Activated gamma-delta T cell treated with Interleukin-2 at 50 U/mL for 16 hours (primary cell): Measurements from ENCODE around the gene PSMA6.
"Not testable (repeated sequence)": the region's sequence is repeated elsewhere in the genome, so short reads cannot be mapped to it uniquely, and the experiment has no call there.

Experiments
- DNase-seq: peaks from one replicate; pipeline ENCODE4 v3.0.0-alpha.2; 2020

PSMA6 gene

DNA sequence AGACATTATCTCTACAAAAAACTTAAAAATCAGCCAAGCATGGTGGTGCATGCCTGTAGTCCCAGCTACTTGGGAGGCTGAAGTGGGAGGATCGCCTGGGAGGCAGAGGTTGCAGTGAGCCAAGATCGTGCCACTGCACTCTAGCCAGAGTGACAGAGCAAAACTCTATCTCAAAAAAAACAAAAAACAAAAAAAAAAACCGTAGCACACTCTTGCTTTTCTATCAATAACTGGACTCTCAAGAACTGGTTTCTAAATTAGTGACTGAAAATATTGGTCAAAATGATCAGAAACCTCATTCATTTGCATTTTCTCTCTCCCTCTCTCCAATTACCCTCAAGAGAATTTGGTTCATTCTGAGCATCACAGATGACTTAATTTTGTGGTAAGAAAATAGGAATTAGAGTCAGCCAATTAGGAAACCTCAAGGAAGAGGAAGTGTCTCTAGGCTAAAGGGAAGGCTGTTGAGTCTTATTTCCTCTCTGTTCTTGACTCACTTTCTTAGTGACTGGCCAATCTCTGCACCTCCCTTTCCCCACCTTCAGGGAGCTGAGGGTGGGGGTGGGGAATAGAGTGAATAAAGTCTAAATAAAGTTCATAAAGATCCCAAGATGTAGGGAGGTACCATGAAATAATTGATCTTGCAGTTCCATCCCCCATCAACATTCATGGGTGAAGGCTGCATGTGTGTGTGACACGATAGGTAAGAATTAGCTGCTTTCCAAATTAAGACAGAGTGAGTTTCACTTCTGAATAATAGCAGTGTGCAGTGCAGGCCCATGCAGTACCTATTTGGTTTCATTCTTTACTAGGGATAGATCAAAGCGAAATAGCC is 6.8 kb upstream of the PSMA6 start:
- DNase-seq: no peak

DNA sequence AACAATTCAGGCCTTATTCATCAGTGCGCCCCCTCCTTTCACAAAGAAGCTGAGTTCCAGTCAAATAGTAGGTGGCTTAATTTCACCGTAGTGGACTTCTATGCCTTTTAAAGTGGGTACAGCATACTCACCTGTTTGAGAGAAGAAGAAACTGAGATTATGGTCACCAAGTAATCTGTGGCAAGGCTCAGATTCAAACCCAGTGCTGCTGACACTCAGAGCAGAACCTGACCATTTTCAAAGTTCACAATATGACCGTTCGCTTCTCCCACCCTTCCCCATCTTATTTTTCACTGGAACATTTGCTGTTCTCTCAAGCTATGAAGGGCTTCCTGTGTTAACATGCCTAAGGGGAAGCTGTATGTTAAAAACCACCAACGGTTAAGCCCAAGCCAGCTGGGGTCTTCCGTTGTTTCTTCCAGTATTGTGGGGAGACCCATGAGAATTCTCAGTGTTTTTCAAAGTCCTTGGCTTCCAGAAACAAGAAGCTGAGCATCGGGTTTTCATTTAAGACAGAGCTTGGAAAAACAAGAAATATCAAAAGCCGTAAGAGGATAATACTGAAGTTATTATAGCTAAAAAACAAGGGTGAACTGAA is 6.1 kb upstream of the PSMA6 start:
- DNase-seq: no peak

DNA sequence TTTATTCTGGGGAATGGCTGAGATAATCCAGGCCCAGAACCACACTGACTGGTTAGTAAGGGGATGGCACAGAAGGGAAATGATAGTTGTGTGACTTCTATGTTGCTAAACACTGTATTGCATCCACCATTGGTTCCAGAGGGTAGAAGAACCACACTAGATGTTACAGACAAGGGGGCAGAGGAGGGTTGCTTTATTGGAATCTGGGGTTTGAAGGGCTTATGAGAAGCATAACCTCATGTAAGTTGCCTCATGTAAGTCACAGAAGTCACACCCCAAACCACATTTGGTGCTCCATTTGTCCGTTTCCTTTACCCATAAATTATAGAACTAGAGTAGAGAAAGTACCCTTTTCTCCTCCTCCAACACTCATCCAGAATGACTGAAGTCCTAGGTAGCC is 5.5 kb upstream of the PSMA6 start:
- DNase-seq: no peak

DNA sequence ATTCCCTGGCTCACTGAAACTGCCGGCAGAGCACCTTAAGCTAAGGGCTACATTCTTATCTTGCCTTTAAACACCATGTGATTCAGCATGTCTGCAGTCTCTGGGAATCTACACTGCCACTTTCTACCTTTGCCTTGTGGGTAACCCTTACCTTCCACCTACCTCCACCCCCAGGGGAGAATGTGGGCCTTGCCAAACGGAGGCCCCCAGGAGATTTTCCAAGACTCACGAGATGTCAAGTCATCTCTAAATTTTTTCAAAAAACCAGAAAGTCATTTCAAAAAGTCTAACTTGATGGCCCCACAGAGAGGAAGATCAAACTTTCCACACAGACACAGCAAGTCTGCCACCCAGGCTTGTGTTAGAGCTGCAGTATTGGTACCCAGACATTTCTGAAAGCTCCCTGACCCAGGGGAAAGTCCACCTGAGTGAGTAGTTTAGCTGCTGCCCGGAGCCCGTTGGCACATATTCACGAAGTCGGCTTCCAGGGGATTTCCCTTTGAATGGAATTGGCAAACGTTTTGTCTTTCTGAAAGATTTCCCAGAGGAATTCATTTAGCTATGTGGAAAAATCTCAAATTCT is 4.7 kb upstream of the PSMA6 start:
- DNase-seq: no peak

DNA sequence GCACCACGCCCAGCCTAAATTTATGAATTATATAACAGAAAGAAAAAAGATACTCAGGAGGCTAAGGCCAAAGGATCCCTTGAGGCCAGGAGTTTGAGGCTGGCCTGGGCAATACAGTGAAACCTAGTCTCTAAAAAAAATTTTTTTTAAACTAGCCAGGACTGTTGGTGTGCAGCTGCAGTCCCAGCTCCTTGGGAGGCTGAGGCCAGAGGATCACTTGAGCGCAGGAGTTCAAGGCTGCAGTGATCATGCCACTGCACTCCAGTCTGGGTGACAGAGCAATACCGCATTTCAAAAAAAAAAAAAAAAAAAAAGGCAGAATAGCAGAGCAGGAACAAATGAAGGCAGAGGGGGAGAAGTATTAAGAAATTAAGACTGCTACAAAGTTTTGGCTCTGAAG is 2.6 kb upstream of the PSMA6 start:
- DNase-seq: no peak

DNA sequence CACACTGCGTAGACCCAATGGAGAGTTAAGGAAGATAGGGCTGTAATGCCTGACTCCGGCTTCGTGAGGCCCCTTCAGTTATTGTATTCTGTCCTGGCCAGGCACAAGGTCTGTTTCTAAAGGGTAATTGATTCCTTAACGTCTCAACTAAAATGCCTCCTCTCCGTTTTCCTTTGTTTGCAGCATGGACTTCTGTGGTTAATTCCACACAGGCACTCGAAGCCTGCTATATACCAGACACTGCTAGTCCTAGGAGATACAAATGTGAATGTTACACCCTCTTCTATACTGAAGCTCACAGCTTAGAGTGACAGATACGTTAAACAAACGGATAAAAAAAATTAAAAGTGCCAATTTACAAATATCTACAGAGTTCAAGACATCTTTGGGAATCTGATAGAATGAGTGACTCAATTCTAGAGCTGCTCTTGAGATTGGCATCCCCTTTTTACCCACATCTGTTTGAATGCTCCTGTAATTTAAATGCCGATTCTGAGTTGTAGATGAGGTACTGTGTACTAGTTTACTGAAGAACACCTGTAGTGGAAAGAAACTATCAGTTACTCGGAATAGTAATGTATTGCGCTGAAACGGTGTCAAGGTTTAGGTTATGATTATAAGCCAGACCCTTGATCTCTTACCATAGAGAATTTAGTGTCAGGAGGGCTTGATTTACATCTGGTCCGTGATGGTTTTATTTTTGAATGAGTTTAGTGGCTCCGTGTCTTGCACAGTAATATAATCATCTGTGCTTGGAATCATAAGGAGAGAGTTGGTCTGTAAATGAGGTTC is 784 bp downstream of the PSMA6 start:
- DNase-seq: no peak

DNA sequence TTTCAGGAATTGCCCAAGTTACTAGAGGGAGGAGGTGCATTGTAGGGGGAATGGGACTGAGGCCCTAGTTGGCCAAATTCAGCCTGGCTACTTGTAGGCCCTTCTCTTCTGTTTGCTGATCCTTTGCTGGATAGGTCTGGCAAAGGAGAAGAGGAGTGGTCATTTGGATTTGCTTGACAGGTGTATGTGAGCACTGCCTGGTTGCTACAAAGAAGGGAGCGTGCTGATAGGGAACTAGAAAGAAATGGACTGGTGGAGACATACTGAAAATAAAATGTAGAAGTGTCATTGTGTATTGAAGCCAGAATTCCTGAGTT is 3.6 kb downstream of the PSMA6 start:
- DNase-seq: no peak

DNA sequence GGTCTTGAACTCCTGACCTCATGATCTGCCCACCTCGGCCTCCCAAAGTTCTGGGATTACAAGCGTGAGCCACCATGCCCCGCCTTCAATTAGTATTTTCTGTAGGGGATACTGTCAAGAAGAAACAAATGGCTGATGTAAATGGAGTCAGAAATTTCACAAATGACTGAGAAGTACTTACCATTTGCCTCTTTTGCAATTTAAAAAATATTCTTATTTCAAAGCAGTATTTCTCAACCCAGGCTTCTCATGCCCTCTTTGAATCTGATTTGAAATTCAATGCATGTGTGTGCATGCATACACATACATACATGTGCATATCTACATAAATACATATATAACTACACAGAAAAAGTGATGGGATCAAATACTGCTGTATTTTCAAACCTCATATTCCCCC is 4.4 kb downstream of the PSMA6 start:
- no peak for DNase-seq

DNA sequence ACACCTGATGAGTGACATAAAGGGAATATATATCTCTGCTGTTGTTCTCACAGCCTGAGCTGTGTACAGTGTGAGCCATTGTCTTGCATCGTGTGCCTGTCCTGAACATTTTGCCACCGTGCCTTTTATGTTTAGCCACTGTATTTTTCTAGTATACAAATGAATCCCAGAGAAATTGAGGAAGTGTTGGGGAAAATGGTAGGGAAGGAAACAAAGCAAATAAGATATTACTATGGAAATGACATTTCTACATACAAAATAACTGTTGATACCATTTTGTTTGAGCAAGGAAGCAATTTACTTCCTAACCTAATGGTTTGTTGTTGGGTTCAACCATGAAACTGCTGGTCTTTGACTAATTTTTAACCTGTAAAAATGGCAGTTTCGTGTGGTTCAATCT is 5.5 kb downstream of the PSMA6 start:
- no peak for DNase-seq

DNA sequence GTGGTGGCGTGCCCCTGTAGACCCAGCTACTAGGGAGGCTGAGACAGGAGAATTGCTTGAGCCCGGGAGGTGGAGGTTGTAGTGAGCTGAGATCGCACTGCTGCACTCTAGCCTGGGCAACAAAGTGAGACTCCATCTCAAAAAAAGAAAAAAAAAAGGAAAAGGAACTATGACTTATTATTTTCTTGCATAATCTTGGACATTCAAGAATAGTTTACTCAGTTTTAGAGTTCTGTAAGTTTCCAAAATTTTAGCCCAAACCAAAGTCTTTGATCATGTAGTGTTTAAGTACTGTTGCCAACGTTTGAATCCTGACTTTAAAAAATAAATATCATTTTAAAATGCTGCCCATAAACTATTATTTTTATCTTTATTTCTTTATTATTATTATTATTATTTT is 6.2 kb downstream of the PSMA6 start:
- DNase-seq: no peak

DNA sequence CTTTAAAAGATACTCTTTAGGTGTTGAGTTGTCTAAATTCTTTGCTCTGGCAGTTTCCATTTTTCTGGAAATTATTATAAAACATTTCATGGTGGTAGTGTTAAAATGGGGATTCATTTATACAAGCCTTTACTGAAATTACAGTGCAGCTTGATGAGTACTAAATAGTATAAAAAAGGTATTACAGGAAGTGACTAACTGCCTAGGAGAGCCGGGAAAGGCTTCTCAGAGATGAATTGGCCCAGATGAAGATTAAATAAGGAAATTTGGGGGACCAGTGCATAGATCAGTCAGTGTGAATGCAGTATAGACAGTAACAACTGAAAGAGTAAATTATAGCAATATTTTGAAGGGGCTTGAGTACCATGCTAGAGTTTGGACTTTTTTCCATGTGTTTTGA is 7.5 kb downstream of the PSMA6 start:
- DNase-seq: no peak

DNA sequence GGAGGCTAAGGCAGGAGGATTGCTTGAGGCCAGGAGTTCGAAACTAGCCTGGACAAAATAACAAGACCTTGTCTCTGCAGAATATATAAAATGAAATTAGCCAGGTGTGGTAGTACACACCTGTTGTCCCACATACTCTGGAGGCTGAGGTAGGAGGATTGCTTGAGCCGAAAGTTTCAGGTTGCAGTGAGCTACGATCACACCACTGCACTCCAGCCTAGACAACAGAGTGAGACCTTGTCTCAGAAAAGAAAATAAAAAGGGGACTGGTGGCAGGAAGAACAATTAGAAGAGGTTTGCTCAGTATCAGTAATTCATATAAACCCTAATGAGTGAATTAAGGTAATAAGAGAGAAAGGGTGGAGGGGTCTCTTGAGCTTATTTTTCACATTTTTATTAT is 8.0 kb downstream of the PSMA6 start:
- DNase-seq: no peak

DNA sequence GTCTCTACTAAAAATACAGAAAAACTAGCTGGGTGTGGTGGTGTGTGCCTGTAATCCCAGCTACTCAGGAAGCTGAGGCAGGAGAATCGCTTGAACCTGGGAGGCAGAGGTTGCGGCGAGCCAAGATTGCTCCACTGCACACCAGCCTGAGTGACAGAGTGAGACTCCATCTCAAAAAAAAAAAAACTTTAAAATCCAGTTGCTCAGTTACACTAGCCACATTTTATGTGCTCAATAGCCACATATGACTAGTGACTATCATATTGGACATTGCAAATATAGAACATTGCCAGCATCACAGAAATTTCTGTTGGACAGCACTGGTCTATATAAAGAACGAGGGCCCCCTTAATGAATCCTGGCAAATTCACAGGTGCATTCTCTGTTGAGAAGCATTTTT is 9.2 kb downstream of the PSMA6 start:
- DNase-seq: not testable (repeated sequence)

DNA sequence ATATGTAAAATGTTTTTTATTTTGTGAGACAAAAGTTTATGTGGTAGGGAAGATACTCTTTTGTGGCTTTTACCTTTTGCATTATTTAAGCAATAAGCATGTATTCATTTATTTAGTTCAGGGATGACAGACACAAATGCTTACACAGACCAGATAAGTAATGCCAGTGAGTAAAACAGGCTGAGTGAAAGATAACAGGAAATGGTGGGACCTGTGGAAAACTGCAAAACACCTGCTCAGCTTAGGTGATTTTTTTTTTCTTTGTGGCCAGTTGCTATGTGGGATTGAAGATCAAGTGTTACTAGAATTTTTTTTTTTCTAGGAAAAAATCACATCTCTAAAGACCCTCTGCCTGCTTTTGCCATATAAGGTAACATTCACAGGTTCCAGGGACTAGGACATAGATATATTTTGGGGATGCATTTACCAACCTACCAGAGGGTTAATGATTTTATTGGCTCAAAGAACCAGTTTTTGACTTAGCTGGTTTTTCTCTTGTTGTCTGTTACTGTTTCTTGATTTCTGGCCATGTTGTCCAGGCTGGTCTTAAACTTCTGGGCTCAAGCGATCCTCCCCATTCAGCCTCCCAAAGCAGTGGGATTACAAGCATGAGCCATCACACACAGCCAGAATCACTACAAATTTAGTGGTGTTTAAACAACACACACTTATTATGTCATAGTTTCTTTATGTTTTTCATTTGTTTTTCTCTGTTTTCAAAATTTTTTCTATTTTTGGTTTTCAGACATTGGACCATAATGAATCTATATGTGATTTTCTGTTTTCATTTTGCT is 9.8 kb downstream of the PSMA6 start:
- DNase-seq: no peak

DNA sequence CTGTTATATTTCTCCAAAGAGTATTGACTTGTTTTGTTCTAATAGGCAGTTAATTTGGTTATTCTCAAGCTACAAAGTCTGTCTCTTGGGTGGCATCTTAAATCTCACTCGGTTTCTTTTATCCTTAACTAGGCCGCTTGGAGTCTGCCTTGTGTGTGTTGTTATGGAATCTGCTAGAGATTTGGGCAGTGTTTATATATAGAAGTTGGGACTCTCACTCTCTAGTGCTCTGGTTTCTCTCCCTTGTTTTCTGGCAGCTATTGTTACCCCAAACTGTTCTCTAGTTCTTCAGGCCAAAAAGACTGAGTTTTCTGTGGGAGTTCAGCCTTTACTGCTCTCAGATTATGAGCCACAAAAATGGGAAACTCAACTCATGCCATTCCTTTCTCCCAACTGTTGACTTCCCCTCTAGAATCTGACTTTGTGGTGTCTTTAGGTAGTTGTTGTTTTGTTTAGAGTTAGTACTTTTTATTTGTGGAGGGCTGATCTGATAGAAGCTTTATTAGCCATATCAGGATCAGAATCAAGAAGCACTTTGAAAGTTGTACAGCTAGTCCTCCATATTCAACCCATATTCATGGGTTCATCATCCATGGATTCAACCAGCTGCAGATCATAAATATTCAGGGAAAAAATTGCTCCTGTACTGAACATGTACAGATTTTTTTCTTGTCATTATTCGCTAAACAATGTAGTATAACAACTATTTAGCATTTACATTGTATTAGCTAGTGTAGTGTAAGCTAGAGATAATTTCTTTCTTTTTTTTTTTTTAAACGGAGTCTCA is 11.2 kb downstream of the PSMA6 start:
- no peak for DNase-seq

DNA sequence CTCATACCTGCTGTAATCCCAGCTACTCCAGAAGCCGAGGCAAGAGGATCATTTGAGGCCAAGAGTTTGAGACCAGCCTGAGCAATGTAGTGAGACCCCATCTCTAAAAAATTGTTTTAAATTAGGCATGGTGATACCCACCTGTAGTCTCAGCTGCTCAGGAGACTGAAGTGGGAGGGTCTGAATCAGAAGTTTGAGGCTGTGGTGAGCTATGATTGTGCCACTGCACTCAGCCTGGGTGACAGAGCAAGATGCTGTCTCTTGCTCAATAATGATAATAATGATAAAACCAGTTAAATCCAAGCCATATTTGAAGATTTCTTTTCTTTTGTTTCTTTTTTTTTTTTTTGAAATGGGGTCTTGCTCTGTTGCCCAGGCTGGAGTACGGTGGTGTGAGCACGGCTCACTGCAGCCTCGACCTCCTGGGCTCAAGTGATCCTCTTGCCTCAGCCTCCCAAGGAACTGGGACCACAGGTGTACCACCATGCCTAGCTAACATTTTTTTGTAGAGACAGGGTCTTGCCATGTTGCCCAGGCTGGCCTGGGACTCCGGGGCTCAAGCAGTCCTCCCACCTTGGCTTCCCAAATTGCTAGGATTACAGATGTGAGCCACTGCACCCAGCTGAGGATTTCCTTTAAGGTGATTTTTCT is 12.8 kb downstream of the PSMA6 start:
- DNase-seq: no peak

DNA sequence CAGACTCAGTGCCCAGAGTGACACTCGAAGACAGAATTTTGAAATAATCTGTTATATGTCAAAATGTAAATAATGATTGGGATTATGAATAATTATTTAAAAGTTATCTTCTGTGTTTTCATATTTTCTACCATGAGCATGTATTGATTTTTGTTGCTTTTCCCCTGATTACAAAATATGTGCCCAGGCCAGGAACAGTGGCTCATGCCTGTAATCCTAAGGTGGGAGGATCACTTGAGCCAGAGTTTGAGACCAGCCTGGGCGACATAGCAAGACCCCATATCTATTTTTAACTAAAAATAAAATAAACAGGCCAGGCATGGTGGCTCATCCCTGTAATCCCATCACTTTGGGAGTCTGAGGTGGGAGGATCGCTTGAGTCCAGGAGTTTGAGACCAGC is 13.5 kb downstream of the PSMA6 start:
- DNase-seq: no peak

DNA sequence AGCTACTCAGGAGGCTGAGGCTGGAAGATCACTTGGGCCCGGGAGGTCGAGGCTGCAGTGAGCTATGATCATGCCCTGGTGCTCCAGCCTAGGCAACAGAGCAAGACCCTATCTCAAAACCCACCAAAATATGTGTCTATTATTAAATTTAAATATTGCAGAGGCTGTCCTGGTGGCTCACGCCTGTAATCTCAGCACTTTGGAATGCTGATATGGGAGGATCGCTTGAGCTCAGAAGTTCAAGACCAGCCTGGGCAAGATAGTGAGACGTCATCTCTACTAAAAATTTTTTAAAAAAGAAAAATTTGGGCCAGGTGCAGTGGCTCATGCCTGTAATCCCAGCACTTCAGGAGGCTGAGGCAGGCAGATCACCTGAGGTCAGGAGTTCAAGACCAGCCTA is 13.9 kb downstream of the PSMA6 start:
- no peak for DNase-seq

DNA sequence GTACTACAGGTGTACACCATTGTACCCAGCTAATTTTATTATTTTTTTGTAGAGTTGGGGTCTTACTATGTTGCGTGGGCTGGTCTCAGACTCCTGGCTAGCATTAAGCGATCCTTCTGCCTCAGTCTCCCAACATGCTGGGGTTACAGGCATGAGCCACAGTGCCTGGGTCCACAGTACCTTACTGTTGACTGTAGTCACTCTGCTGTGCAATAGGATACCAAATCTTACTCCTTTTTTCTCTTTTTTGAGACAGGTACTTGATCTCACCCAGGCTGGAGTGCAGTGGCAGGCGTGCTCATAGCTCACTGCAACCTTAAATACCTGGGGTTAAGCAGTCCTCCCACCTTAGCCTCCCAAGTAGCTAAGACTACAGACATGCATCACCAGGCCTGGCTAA is 25.6 kb downstream of the PSMA6 start:
- no peak for DNase-seq

DNA sequence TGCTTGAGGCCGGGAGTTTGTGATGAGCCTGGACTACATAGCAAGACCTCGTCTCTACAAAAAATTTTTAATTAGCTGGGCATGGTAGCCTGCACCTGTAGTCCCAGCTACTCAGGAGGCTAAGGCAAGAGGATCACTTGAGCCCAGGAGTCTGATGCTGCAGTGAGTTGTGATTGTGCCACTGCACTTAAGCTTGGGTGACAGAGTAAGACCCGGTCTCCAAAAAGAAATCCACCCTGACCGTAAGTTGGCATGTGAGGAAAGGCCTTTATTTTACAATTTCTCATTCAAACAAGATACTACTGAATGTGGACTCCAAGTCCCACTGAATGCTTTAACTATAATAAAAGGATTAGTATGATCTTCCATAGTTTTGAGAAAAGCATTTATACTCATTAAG is 27.3 kb downstream of the PSMA6 start:
- DNase-seq: no peak

DNA sequence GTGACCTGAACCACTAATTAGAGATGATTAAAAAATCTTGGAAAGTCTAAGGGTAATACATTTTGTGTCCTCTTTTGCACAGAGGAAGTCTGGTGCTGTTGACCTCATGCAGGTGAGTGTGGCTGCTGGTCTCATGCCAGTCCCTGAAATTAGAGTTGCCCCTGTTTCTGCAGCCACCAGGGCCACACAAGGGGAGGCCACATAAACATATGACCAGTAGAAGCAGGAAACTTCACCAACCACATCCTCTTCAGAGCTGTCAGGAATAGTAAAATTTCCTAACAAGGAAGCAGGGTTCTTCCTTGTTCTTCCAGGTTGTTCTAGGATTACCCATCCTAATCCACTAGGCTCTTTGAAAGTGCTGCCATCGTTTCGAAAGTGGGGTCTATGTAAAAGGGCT is 28.3 kb downstream of the PSMA6 start:
- no peak for DNase-seq

DNA sequence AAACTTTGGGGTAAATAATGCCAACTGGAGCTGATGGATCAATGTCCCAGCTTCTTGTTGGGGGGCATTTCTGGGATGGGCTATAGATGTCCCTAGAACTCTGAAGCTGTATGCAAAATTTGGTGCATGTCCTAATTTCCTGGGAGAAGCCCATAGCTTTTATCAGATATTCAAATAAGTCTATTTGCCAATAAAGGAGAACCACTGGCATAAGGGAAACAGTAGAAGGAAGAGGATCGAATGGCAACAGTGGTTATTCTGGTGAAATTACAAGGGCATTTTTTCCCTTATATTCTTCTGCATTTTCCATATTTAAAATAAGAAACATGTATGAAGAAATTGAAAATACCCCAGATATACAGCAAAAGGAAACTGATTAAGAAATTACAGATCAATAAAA is 34.2 kb downstream of the PSMA6 start:
- no peak for DNase-seq
